ENCODE results near the gene POLR1H. TPM values are rescaled to one million over a fixed set of nuclear protein-coding genes. Genes with fewer than 3 reads are reported as not detected.

POLR1H gene
- total RNA-seq, 1 experiment from 2014 or later, result 33.3 TPM

- Histone ChIP-seq H3K4me3 (no peak overlapping the region), H3K36me3 (ENCODE audit: low read depth) (no peaks in the 10 kb centered on the region), H3K27me3 (ENCODE audit: insufficient read depth, low read depth) (no peaks in the 10 kb centered on the region), H3K4me2 (no peak overlapping the region), H4K20me1 (ENCODE audit: insufficient read depth) (peaks cover 8% of the 10 kb centered on the region), H3K4me1 (replicated peaks; ENCODE audit: insufficient read depth) (peaks cover 25% of the 10 kb centered on the region), H3K9me2 (ENCODE audit: insufficient read depth) (no peaks in the 10 kb centered on the region), H3F3A (ENCODE audit: insufficient read depth, low read depth) (peaks cover 25% of the 10 kb centered on the region), H3K9me3 (ENCODE audit: insufficient read depth, low read depth) (no peaks in the 10 kb centered on the region), H3K27ac (no peak overlapping the region), H3K79me2 (ENCODE audit: low read depth) (peaks cover 37% of the 10 kb centered on the region), H2AFZ (no peak overlapping the region)
- no TSS peak for BruUV-seq (replicated peaks)
- ChIA-PET CTCF (no interaction called here), POLR2A (ENCODE audit: unreplicated experiment) (no interaction called here)
- no peak for TF ChIP-seq EZH2 (IDR thresholded peaks at IDR 0.05; ENCODE audit: low read depth)
- TF ChIP-seq CTCF (conservative IDR thresholded peaks at IDR 0.05), result no peak
- no peak for DNase-seq
- intact Hi-C loops (cut with micrococcal nuclease; ENCODE audit: unreplicated experiment), result no loop called here
Observed at GRCh38 chr6:30071858-30072257, 10.8 kb downstream of the POLR1H start.

GRCh38 chr6:30073489-30074235 is 12.6 kb downstream of the POLR1H start:
- Histone ChIP-seq H4K20me1 (ENCODE audit: insufficient read depth) (peaks cover 8% of the 10 kb centered on the region), H3K4me2 (peak overlapping the region; percentile 94), H3K4me1 (replicated peaks; ENCODE audit: insufficient read depth) (peaks cover 30% of the 10 kb centered on the region), H3K27me3 (ENCODE audit: insufficient read depth, low read depth) (no peaks in the 10 kb centered on the region), H3K36me3 (ENCODE audit: low read depth) (no peaks in the 10 kb centered on the region), H3K27ac (no peak overlapping the region), H3K4me3 (peak overlapping the region; percentile 81), H3F3A (ENCODE audit: insufficient read depth, low read depth) (peaks cover 30% of the 10 kb centered on the region), H3K9me2 (ENCODE audit: insufficient read depth) (no peaks in the 10 kb centered on the region), H3K79me2 (ENCODE audit: low read depth) (peaks cover 23% of the 10 kb centered on the region), H3K9me3 (ENCODE audit: insufficient read depth, low read depth) (no peaks in the 10 kb centered on the region), H2AFZ (no peak overlapping the region)
- TF ChIP-seq CTCF (conservative IDR thresholded peaks at IDR 0.05) (no peak), EZH2 (IDR thresholded peaks at IDR 0.05; ENCODE audit: low read depth) (no peak)
- ChIA-PET CTCF (interaction anchor here (1.3 kb wide), 1 partner anchor 15 kb away, joined by 3 read pairs; no protein-coding TSS in a partner anchor), POLR2A (ENCODE audit: unreplicated experiment) (no interaction called here)
- no peak for DNase-seq
- intact Hi-C loops (cut with micrococcal nuclease; ENCODE audit: unreplicated experiment), result no loop called here
- no TSS peak for BruUV-seq (replicated peaks)

GRCh38 chr6:30074331-30075093 is 13.4 kb downstream of the POLR1H start:
- Histone ChIP-seq H3K4me3 (peak overlapping the region; percentile 81), H4K20me1 (ENCODE audit: insufficient read depth) (peaks cover 8% of the 10 kb centered on the region), H3K9me2 (ENCODE audit: insufficient read depth) (no peaks in the 10 kb centered on the region), H3K4me1 (replicated peaks; ENCODE audit: insufficient read depth) (peaks cover 30% of the 10 kb centered on the region), H3K9me3 (ENCODE audit: insufficient read depth, low read depth) (no peaks in the 10 kb centered on the region), H3K27me3 (ENCODE audit: insufficient read depth, low read depth) (no peaks in the 10 kb centered on the region), H3F3A (ENCODE audit: insufficient read depth, low read depth) (peaks cover 30% of the 10 kb centered on the region), H3K79me2 (ENCODE audit: low read depth) (peaks cover 22% of the 10 kb centered on the region), H2AFZ (peak overlapping the region; percentile 74), H3K27ac (peak overlapping the region; percentile 89), H3K36me3 (ENCODE audit: low read depth) (no peaks in the 10 kb centered on the region), H3K4me2 (peak overlapping the region; percentile 94)
- TF ChIP-seq CTCF (conservative IDR thresholded peaks at IDR 0.05) (no peak), EZH2 (IDR thresholded peaks at IDR 0.05; ENCODE audit: low read depth) (no peak)
- intact Hi-C loops (cut with micrococcal nuclease; ENCODE audit: unreplicated experiment), result loop anchor here (1.0 kb wide), 3 partner anchors 7 to 57 kb away; partner anchors contain the start of gene PPP1R11
- CTCF ChIA-PET, result interaction anchor here (0.7 to 2.2 kb wide), 3 partner anchors 14 to 994 kb away, joined by 3 to 7 read pairs (median 3); no protein-coding TSS in a partner anchor
- peak in 1 of 2 experiments; percentile 47 for DNase-seq
- BruUV-seq (replicated peaks), result TSS peak; percentile 9
- POLR2A ChIA-PET (ENCODE audit: unreplicated experiment), result no interaction called here

All from PC-9 (cell line).